Measurements from ENCODE around the gene TSPAN15.
A peak's percentile ranks its signal among the peaks of the same experiment; 100 is the strongest.
"Not testable (repeated sequence)": the region's sequence is repeated elsewhere in the genome, so short reads cannot be mapped to it uniquely, and the experiment has no call there.

TSPAN15 gene

GRCh38 chr10:69446650-69447151 lies 4.6 kb upstream of the TSPAN15 start:
- DNase-seq (ENCODE audit: low spot score) = no peak

DNA sequence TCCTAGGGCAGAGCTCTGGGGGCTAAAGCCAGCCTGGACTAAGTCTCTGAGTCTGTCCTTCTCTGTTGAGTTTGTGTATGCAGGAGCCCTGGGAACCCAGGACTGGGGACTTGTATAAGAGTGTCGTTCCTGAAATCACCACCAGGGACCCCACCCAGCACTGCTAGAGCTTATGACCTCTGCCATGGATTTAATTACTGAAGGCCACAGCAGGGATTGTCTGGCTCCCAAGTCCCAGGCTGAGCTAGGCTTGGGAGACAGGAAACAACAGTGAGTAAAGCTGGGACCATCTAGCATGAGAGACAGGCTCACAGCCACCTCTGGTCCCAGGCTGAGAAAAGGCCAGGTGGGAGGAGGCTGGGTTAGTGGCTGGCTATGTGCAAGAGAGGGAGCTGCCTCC lies 1.4 kb upstream of the TSPAN15 start:
- DNase-seq (ENCODE audit: low spot score) = peak; percentile 82

GRCh38 chr10:69450395-69450794 lies 870 bp upstream of the TSPAN15 start:
- DNase-seq (ENCODE audit: low spot score) = not testable (repeated sequence)

GRCh38 chr10:69451784-69452251 lies 553 bp downstream of the TSPAN15 start:
- no peak for DNase-seq (ENCODE audit: low spot score)

DNA sequence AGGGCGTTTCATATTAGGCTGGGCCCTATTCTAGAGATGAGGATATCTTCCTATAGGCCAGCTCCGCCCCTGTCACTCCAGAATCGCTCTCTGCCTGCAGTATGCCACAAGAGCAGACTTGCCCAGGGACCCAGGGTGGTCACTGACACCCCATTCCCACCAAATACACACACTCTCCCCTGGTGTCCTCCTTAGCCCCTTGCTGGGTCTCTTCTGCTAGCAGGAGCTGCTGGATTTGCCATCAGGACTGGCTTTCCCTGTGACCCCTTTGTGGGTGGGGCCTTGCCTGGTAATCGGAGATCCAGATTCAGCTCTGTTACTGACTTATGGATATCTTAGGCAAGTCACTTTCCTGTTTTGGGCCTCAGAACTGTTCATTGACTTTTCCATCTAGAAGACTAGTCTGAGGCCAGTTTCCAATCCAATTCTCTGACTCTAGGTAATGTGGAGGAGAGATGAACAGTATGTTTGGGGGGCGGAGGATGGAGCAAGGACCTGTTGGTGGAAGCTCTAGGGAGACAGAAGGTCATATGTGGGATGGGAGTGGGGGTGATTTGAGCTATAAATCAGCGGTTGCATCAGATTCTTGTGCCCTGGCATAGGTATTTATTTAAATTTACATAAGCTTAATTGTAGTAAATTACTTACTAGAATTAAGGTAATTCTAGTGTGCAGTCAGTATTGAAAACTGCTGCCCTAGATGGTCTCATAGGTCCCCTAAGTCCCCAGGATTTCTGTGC lies 1.6 kb downstream of the TSPAN15 start:
- no peak for DNase-seq (ENCODE audit: low spot score)

DNA sequence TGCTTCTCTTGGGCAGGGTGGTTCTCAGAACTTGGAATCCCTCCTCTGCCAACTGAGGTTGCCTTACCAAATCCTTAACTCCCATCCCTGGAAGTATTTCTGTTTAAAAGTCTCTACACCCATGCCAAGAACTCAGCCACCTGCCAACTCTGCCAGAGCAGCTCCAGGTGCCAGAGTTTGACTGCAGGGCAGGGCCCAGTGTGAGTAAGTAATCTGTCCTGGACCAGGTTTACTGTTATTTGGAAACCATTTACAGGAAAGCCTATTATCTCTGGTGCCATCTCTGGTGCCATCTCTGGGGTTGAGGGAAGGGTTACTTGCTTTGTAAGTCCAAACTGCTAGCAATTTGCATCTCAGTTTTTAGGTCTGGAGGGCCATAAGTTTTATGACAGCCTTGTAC lies 2.5 kb downstream of the TSPAN15 start:
- no peak for DNase-seq (ENCODE audit: low spot score)

DNA sequence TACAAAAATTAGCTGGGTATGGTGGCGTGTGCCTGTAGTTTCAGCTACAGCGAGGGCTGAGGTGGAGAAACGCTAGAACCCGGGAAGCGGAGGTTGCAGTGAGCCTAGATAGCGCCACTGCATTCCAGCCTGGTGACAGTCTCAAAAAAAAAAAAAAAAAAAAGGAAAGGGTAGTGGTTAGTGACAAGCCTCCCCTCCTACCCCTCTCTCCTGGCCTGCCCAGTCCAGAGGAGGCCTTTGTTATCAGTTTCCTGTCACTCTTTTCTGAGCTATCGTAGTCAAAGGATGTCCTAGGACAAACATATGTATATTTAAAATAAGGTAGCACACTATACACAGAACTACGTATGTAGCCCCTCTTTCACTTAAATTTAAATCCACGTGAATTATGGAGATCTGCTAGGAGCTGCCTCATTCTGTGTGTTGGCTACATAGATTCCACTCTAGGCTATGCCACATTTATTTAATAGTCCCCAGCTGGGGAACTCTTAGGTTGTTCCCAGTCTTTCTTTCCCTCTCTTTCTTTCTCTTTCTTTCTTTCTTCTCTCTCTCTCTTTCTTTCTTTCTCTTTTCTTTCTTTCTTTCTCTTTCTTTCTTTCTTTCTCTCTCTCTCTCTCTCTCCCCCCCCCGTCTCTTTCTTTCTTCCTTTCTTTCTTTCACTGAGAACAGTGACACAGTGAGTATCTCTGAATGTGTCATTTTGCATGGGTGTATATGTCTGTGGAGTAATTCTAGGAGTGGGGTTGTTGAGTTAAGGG lies 3.9 kb downstream of the TSPAN15 start:
- DNase-seq (ENCODE audit: low spot score) = no peak

DNA sequence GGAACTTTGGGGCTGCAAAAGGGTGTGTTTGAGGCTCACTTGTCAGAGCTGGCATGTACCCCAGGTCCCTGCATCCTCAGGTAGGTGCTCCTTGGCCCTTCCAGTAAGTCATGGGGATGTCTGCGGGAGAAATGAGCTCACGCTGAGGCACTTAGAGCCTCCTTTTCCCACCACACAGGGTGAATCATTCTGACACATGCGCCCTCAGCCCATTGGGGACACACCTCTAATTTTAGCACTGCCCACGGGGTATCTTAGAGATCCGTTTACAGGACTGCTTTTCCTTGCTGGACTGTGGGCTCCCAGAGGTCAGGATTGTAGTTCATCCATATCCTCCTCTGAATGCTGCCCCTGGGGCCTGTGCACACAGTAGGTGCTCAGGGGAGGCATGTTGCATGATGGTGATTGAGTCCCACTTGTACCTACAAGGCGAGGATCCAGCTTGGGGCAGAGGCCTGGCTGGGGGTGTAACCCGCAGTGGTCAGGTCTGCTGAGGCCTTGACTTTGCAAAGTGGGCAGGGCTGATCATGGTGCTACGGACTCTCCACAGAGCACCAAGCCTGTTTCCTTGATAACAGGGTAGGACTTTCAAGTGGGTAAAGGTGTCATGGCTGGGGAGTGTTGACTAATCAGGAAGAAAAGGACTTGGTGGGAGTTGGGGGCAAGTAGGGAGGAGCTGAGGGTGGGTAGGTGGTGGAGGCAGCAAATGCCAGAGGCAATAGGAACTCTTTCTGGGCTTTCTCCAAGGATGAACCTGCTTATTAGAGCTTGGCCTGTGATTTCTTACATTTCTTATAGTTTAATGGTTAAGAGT lies 5.8 kb downstream of the TSPAN15 start:
- no peak for DNase-seq (ENCODE audit: low spot score)

- no peak for DNase-seq (ENCODE audit: low spot score)
Observed at GRCh38 chr10:69457771-69458237, 6.5 kb downstream of the TSPAN15 start.

DNA sequence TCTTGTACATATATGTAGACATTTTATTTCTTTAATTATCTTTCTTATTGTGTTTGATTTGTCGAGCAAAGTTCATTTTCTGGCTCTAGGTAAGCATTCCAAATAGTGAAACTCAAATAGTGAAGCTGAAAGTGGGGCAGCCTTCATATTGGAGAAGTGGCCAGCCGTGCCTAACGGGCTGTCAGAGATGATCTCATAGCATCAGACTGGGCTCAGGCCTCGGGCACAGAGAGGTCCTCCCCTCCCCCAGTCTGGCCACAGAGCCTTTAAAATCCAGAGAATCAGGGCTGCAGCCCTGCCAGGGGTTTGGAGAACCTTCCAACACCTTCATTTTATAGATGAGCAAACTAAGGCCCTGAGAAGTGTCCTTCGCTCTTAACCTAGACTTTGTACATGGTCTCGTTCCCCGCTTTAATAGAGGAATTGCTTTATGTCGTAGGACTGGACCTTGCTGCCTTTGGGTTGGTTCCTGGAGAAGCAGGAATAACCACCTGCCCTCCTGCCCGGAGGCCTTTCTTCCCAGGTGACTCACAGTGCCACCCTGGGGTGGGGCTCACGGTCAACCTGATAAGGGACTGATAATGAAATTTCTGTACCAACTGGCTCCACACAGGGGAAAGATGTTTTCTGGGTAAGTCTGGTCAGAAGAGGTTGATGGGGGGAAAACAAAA lies 7.3 kb downstream of the TSPAN15 start:
- peak; percentile 69 for DNase-seq (ENCODE audit: low spot score)

GRCh38 chr10:69459101-69459790 lies 8.0 kb downstream of the TSPAN15 start:
- no peak for DNase-seq (ENCODE audit: low spot score)

DNA sequence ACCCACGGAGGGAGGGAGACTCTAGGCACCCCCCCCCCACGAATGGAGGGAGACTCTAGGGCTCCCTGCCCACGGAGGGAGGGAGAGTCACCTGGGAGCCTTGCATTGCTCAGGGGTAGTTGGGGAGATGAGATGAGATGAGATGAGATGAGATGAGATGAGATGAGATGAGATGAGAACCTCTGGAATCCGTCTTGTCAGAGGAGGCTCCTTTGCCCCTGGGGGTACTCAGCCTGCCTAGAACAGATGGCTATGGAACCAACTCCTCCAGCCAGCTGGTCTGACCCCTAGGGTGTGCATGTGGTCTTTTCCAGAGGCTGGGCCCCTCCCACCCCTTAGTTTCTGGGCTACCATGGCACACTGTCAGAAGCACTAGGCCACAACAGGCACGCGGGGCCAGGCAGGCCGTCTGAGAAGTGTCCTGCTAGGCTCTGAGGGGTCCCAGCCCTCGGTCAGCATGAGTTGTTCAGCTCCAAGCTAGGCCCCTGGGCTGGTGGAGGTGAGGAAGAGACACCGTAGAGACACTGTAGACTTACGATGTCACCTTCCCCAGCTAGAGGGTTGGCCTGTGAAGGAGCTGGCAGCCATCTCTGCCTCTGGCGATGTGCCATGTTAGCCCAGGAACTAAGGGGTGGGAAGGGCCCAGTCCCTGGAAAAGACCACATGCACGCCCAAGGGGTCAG lies 8.8 kb downstream of the TSPAN15 start:
- DNase-seq (ENCODE audit: low spot score) = no peak

DNA sequence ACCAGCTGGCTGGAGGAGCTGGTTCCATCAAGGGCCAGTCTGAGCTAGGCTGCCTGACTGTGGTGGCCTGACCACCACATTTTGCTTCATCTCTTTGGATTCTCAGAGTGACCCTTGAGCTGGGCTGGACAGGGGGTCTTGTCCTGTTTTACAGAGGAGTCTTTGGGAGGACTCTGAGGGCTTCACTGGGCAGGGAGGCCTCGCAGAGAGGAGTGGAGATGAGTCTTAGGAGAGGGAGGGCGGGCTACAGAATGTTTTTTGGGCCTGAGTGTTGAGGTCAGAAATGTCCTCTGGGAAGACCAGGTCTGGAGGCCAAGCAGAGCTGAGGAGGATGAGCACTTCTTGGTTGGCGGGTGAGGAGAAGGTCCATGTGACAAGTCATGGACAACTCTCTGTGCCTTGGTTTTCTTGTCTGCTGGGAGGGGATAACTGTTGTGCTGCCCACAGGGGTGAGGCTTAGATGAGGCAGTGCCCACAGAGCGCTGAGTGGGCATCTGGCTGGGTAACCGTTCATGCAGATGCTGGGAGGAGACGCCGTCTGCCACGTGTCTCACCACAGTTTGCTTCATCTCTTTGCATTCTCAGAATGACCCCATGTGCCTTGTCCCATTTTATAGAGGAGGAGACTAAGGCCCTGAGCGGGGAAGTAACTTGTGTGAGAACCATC lies 9.4 kb downstream of the TSPAN15 start:
- DNase-seq (ENCODE audit: low spot score) = no peak

GRCh38 chr10:69461243-69462025 lies 10.2 kb downstream of the TSPAN15 start:
- DNase-seq (ENCODE audit: low spot score) = no peak

GRCh38 chr10:69463886-69464285 lies 12.6 kb downstream of the TSPAN15 start:
- DNase-seq (ENCODE audit: low spot score) = no peak

DNA sequence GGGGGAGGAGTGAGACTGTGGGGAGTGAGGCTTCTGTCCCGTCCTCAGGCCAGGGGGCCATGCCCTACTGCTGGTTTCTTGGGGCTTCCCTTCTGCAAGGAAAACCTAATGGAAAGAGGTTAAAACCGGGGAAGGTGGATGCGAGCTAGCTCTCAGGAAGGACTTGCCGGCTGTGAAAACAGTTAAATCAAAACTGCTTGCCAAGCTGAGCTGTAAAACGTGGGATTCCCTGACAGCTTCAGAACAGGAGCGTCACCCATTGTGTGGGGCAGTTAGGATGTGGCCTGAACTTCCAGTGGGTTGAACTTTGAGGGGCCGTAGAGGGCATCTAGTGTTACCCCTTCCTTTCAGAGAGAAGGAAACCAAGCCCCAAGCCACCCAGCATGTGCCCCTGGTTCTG lies 13.1 kb downstream of the TSPAN15 start:
- DNase-seq (ENCODE audit: low spot score) = no peak

GRCh38 chr10:69464801-69465401 lies 13.6 kb downstream of the TSPAN15 start:
- peak; percentile 49 for DNase-seq (ENCODE audit: low spot score)

GRCh38 chr10:69465457-69466157 lies 14.3 kb downstream of the TSPAN15 start:
- DNase-seq (ENCODE audit: low spot score) = no peak

All from putamen (tissue), 1 donor.